K562 (cell line): Measurements from ENCODE around the gene ZC3H10. TPM values are rescaled to one million over a fixed set of nuclear protein-coding genes. Genes with fewer than 3 reads are reported as not detected.

ENCODE experiments used
- C11orf30 ChIP-seq: fragments of 450-650 bp; IDR thresholded peaks from 2 replicates; pipeline ENCODE4 v1.6.1; 2016; ENCODE audit warnings: low read depth, mild to moderate bottlenecking
- CREB5 ChIP-seq: fragments of 250-450 bp; sonication (Bioruptor Pico); IDR thresholded peaks from 2 replicates; pipeline ENCODE4 v1.5.0; 2020; ENCODE audit warnings: mild to moderate bottlenecking
- CREM ChIP-seq: IDR thresholded peaks from 2 replicates; pipeline ENCODE4 v1.6.1; 2014; ENCODE audit warnings: antibody characterized with exemption, low read depth
- GABPB1 ChIP-seq: sonication (generic); formaldehyde crosslinking; IDR thresholded peaks from 2 replicates; pipeline ENCODE4 v1.8.0; 2022; ENCODE audit warnings: mild to moderate bottlenecking, missing genetic modification reagents
- GABPB2 ChIP-seq: fragments of 250-450 bp; sonication (Bioruptor Pico); conservative IDR thresholded peaks from 2 replicates; pipeline ENCODE4 v1.5.1; 2021; ENCODE audit warnings: mild to moderate bottlenecking
- HMGXB4 ChIP-seq: sonication (generic); formaldehyde crosslinking; IDR thresholded peaks from 2 replicates; pipeline ENCODE4 v1.8.1; 2023; ENCODE audit warnings: mild to moderate bottlenecking, missing genetic modification reagents
- RNF2 ChIP-seq: sonication (generic); IDR thresholded peaks from 2 replicates; pipeline ENCODE4 v1.6.1; 2016
- TEAD4 ChIP-seq, 2 experiments: sonication (generic) in 1 of 2; formaldehyde crosslinking in 1 of 2; IDR thresholded peaks; 2 replicates each; pipeline versions ENCODE4 v1.6.1 to v1.8.0; 2012 to 2022; ENCODE audit warnings: borderline replicate concordance in 1 of 2, inconsistent platforms in 1 of 2, low read length in 1 of 2, mild to moderate bottlenecking in 1 of 2, missing genetic modification reagents in 1 of 2
- TRIM28 ChIP-seq: fragments of 450-650 bp; IDR thresholded peaks from 2 replicates; pipeline ENCODE4 v1.6.1; 2017
- ZEB2 ChIP-seq: fragments of 450-650 bp; IDR thresholded peaks from 2 replicates; pipeline ENCODE4 v1.6.1; 2016
- ZKSCAN8 ChIP-seq: fragments of 200-800 bp; sonication (Bioruptor generic); IDR thresholded peaks from 2 replicates; pipeline ENCODE4 v1.6.1; 2016; ENCODE audit warnings: missing genetic modification characterization, missing compliant biosample characterization
- ZNF609 ChIP-seq: sonication (generic); formaldehyde crosslinking; IDR thresholded peaks from 2 replicates; pipeline ENCODE4 v1.8.1; 2023; ENCODE audit warnings: missing genetic modification reagents, mild to moderate bottlenecking, borderline replicate concordance
- polyA plus RNA-seq, 8 experiments: library from polyadenylated mRNA; depleted of rRNA in 4 of 8; stranded (reverse) in 5 of 8; unstranded in 3 of 8; fragments of >200 nt; fragmentation: Nextera tagmentation in 2 of 8; fragmentation: Illumina TruSeq in 1 of 8; extraction: Ambion mirVana in 2 of 8; extraction: Trizol in 1 of 8; gene quantifications; 2 replicates each; pipeline versions ENCODE4 v1.2.1 to v1.2.3, GENCODE V29; 2011 to 2014; ENCODE audit warnings: inconsistent platforms in 1 of 8, missing spikeins in 1 of 8
- total RNA-seq, 7 experiments: library from RNA; depleted of rRNA in 6 of 7; stranded (reverse); fragments of >200 nt in 6 of 7; fragmentation: Illumina TruSeq in 2 of 7; extraction: Trizol in 2 of 7; gene quantifications; 2 replicates each; pipeline versions ENCODE4 v1.2.1 to v1.2.3, GENCODE V29; 2011 to 2021; ENCODE audit warnings: low replicate concordance in 1 of 7
- TF ChIP-seq, protein P1 (sequence below): fragments of 200-800 bp; sonication (Bioruptor generic); IDR thresholded peaks from 2 replicates; pipeline ENCODE4 v1.6.1; 2017; ENCODE audit warnings: missing genetic modification characterization, missing compliant biosample characterization
- TF ChIP-seq, protein P2 (sequence below): fragments of 450-650 bp; formaldehyde crosslinking; IDR thresholded peaks from 2 replicates; pipeline ENCODE4 v1.4.0; 2020; ENCODE audit warnings: mild to moderate bottlenecking, moderate library complexity

The ZC3H10 gene
- total and polyA plus RNA-seq, 9 of the 15 experiments (the other 6 are each of a cell fraction or from before 2014, with no cell fraction given) = 0.31 to 4.1 (median 1.6) TPM

DNA sequence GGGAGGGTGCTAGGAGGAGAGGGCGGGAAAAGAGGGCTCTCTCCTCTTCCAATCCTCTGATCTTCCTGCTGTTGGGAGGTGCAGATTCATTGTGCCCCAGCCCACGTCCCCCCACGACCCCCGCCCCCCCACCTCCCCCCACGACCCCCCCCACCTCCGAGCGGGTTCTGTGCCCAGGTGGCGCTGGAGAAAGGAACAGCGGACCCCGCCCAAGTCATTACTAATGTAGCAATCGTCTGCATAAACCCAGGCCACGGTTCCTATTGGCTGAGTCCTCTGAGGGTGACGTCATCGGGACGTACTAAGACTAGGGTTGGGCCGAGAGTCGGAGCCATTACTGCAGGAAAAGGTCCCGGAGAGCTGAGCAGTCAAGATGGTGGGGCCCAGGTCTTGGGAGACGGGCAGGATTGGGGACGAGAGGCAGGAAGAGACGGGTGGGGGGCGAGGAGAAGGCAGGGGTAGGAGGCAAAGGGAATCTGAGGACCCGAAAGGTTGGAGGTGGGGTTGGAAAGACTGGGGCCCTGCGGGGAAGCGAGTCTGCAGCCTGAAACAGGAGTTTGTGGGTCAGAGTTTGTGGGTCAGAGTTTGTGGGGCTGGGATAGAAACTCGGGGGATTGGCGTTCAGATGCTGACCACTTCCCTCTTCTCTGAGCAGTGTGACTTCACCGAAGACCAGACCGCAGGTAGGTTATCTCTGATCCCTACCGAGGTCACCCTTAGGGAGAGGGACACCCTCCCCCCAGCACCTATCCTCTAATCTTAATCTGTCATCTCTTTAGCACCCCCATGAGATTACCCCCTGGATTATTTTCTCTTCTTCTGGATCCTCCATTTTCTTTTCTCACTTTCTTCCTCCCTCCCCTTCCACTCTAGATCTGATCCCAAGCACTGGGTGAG is 40.2 kb downstream of the ZC3H10 start, which contains the start of gene MYL6 (continued):
- TF ChIP-seq HMGXB4 (CRISPR knock-in tag) = peak; percentile 67
- peak; percentile 85 for TF ChIP-seq ZEB2
- TF ChIP-seq ZKSCAN8 = peak; percentile 78; the same call in 1 of the 2 replicates
- TF ChIP-seq ZNF609 (CRISPR knock-in tag) = no peak
- TF ChIP-seq CREM = peak; percentile 95
- no peak for TF ChIP-seq TEAD4 (IDR thresholded peaks at IDR 0.05; ENCODE audit: low read length)
- TF ChIP-seq TEAD4 (CRISPR knock-in tag; IDR thresholded peaks at IDR 0.05; ENCODE audit: borderline replicate concordance) = no peak
- peak; percentile 39; the same call in 1 of the 2 replicates for TF ChIP-seq C11orf30
- peak; percentile 81 for TF ChIP-seq GABPB1 (CRISPR knock-in tag)
- TF ChIP-seq, protein P1, sequence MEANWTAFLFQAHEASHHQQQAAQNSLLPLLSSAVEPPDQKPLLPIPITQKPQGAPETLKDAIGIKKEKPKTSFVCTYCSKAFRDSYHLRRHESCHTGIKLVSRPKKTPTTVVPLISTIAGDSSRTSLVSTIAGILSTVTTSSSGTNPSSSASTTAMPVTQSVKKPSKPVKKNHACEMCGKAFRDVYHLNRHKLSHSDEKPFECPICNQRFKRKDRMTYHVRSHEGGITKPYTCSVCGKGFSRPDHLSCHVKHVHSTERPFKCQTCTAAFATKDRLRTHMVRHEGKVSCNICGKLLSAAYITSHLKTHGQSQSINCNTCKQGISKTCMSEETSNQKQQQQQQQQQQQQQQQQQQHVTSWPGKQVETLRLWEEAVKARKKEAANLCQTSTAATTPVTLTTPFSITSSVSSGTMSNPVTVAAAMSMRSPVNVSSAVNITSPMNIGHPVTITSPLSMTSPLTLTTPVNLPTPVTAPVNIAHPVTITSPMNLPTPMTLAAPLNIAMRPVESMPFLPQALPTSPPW (CRISPR knock-in tag) = peak; percentile 92
- TF ChIP-seq TRIM28 = no peak
- TF ChIP-seq CREB5 (CRISPR knock-in tag) = peak; percentile 92
- TF ChIP-seq, protein P2, sequence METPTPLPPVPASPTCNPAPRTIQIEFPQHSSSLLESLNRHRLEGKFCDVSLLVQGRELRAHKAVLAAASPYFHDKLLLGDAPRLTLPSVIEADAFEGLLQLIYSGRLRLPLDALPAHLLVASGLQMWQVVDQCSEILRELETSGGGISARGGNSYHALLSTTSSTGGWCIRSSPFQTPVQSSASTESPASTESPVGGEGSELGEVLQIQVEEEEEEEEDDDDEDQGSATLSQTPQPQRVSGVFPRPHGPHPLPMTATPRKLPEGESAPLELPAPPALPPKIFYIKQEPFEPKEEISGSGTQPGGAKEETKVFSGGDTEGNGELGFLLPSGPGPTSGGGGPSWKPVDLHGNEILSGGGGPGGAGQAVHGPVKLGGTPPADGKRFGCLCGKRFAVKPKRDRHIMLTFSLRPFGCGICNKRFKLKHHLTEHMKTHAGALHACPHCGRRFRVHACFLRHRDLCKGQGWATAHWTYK = peak; percentile 91
- peak; percentile 7; the same call in 1 of the 2 replicates for TF ChIP-seq RNF2
- peak; percentile 71; the same call in 1 of the 2 replicates for TF ChIP-seq GABPB2
